Activated CD4-positive, alpha-beta T cell treated with anti-CD3 and anti-CD28 coated beads, Interleukin-2, amount 50 U/mL, for 1 hour (primary cell): ENCODE data around the gene ROBO1.
"Not testable (repeated sequence)": the region's sequence is repeated elsewhere in the genome, so short reads cannot be mapped to it uniquely, and the experiment has no call there.

Experiments used
- DNase-seq: peaks from one replicate; pipeline ENCODE4 v3.0.0-alpha.2; 2020

ROBO1 gene

GRCh38 chr3:79217096-79217495 is 550.7 kb downstream of the ROBO1 start:
- no peak for DNase-seq

GRCh38 chr3:79215286-79215685 is 552.5 kb downstream of the ROBO1 start:
- no peak for DNase-seq

GRCh38 chr3:79211586-79212359 is 556.0 kb downstream of the ROBO1 start:
- DNase-seq: no peak

- DNase-seq: no peak
These were observed 563.4 kb downstream of the ROBO1 start for GRCh38 chr3:79204351-79204750.

GRCh38 chr3:79203144-79203519 is 564.7 kb downstream of the ROBO1 start:
- DNase-seq: no peak

- no peak for DNase-seq
These were observed 565.2 kb downstream of the ROBO1 start for GRCh38 chr3:79202471-79203143.

- no peak for DNase-seq
These were observed 567.3 kb downstream of the ROBO1 start for GRCh38 chr3:79200456-79200855.

- no peak for DNase-seq
These were observed 567.8 kb downstream of the ROBO1 start for GRCh38 chr3:79199966-79200365.

GRCh38 chr3:79187426-79187825 is 580.4 kb downstream of the ROBO1 start:
- DNase-seq: no peak

- no peak for DNase-seq
These were observed 583.5 kb downstream of the ROBO1 start for GRCh38 chr3:79184251-79184650.

- DNase-seq: no peak
These were observed 584.3 kb downstream of the ROBO1 start for GRCh38 chr3:79183496-79183895.

- no peak for DNase-seq
These were observed 589.2 kb downstream of the ROBO1 start for GRCh38 chr3:79178471-79179180.

- DNase-seq: no peak
These were observed 591.9 kb downstream of the ROBO1 start for GRCh38 chr3:79175870-79176269.

- not testable (repeated sequence) for DNase-seq
These were observed 594.5 kb downstream of the ROBO1 start for GRCh38 chr3:79173259-79173658.

GRCh38 chr3:79172241-79172640 is 595.6 kb downstream of the ROBO1 start:
- no peak for DNase-seq

- DNase-seq: no peak
These were observed 597.8 kb downstream of the ROBO1 start for GRCh38 chr3:79170021-79170420.

- no peak for DNase-seq
These were observed 600.0 kb downstream of the ROBO1 start for GRCh38 chr3:79167651-79168416.

GRCh38 chr3:79162653-79163052 is 605.1 kb downstream of the ROBO1 start:
- no peak for DNase-seq

- no peak for DNase-seq
These were observed 605.9 kb downstream of the ROBO1 start for GRCh38 chr3:79161941-79162340.

- no peak for DNase-seq
These were observed 607.4 kb downstream of the ROBO1 start for GRCh38 chr3:79160421-79160820.

GRCh38 chr3:79159736-79160135 is 608.1 kb downstream of the ROBO1 start:
- DNase-seq: no peak

- DNase-seq: no peak
These were observed 610.6 kb downstream of the ROBO1 start for GRCh38 chr3:79157191-79157590.

- no peak for DNase-seq
These were observed 612.9 kb downstream of the ROBO1 start for GRCh38 chr3:79154865-79155264.
